OCI-LY1 (cell line): ENCODE results near the gene SMIM24.

Source experiments
- H2AFZ ChIP-seq: fragments of 200-600 bp; sonication (generic), shearing (Covaris generic); 2 replicates; pipeline ENCODE4 v1.6.0; 2014; ENCODE audit warnings: antibody characterized with exemption, mild to moderate bottlenecking, low read length
- H3F3A ChIP-seq: fragments of 200-600 bp; sonication (generic), shearing (Covaris generic); 2 replicates; pipeline ENCODE4 v1.6.0; 2014; ENCODE audit warnings: mild to moderate bottlenecking, antibody characterized with exemption, low read length, moderate library complexity; ENCODE audit not compliant: insufficient read depth
- H3K27ac ChIP-seq: fragments of 200-600 bp; sonication (generic); 2 replicates; pipeline ENCODE4 v1.5.1; 2014; ENCODE audit warnings: low read length, mixed run types, mild to moderate bottlenecking, low read depth; ENCODE audit not compliant: poor library complexity, severe bottlenecking
- H3K27me3 ChIP-seq: fragments of 200-600 bp; sonication (generic); 2 replicates; pipeline ENCODE4 v1.6.0; 2014; ENCODE audit warnings: antibody characterized with exemption, mild to moderate bottlenecking, low read length, moderate library complexity; ENCODE audit not compliant: insufficient read depth
- H3K36me3 ChIP-seq: fragments of 200-600 bp; sonication (generic); 2 replicates; pipeline ENCODE4 v1.6.1; 2014; ENCODE audit warnings: mild to moderate bottlenecking, antibody characterized with exemption, low read length, moderate library complexity, mixed read lengths; ENCODE audit not compliant: insufficient read depth
- H3K4me1 ChIP-seq: fragments of 200-600 bp; sonication (generic); 2 replicates; pipeline ENCODE4 v1.5.1; 2014; ENCODE audit warnings: mild to moderate bottlenecking, low read length, moderate library complexity; ENCODE audit not compliant: insufficient read depth, severe bottlenecking
- H3K4me2 ChIP-seq: fragments of 200-600 bp; sonication (generic), shearing (Covaris generic); 2 replicates; pipeline ENCODE4 v1.6.1; 2014; ENCODE audit warnings: low read length
- H3K4me3 ChIP-seq: fragments of 200-600 bp; sonication (generic); 2 replicates; pipeline ENCODE4 v1.5.1; 2014; ENCODE audit warnings: low read length, low read depth, mild to moderate bottlenecking, mixed read lengths; ENCODE audit not compliant: poor library complexity, severe bottlenecking
- H3K79me2 ChIP-seq: fragments of 200-600 bp; shearing (Covaris generic); 2 replicates; pipeline ENCODE4 v1.6.1; 2016; ENCODE audit warnings: mixed run types, low read length, mixed read lengths; ENCODE audit not compliant: insufficient read depth
- H3K9ac ChIP-seq: fragments of 200-600 bp; sonication (generic), shearing (Covaris generic); 2 replicates; pipeline ENCODE4 v1.6.1; 2014; ENCODE audit warnings: mild to moderate bottlenecking, low read length, mixed read lengths
- H3K9me2 ChIP-seq: fragments of 200-600 bp; sonication (generic), shearing (Covaris generic); 2 replicates; pipeline ENCODE4 v1.6.1; 2014; ENCODE audit warnings: low read depth, mild to moderate bottlenecking, low read length, mixed read lengths
- H3K9me3 ChIP-seq: fragments of 200-600 bp; shearing (Covaris generic); 2 replicates; pipeline ENCODE4 v1.6.1; 2014; ENCODE audit warnings: low read length, mixed read lengths
- H4K20me1 ChIP-seq: fragments of 200-600 bp; sonication (generic), shearing (Covaris generic); 2 replicates; pipeline ENCODE4 v1.6.0; 2016; ENCODE audit warnings: mild to moderate bottlenecking, low read length; ENCODE audit not compliant: insufficient read depth
- CTCF ChIP-seq: fragments of 200-600 bp; sonication (generic), shearing (Covaris generic); IDR thresholded peaks from 2 replicates; pipeline ENCODE4 v1.5.1; 2017; ENCODE audit warnings: mild to moderate bottlenecking, antibody characterized with exemption, low read length, moderate library complexity, mixed read lengths
- EZH2 ChIP-seq: fragments of 200-600 bp; sonication (generic), shearing (Covaris generic); IDR thresholded peaks from 2 replicates; pipeline ENCODE4 v1.8.0; 2017; ENCODE audit warnings: borderline replicate concordance, mixed run types, mild to moderate bottlenecking, antibody characterized with exemption, low read length, moderate library complexity, mixed read lengths

The SMIM24 gene

GRCh38 chr19:3452171-3452941 is 28.0 kb downstream of the SMIM24 start:
- no peaks in the 10 kb centered on the region for H3K27me3 ChIP-seq
- H3K9ac ChIP-seq: no peak overlapping the region
- no peak overlapping the region for H3K4me3 ChIP-seq
- no peak for TF ChIP-seq CTCF
- TF ChIP-seq EZH2: no peak
- no peaks in the 10 kb centered on the region for H3K9me3 ChIP-seq
- no peaks in the 10 kb centered on the region for H4K20me1 ChIP-seq
- no peak overlapping the region for H3K4me2 ChIP-seq
- no peak overlapping the region for H3K27ac ChIP-seq
- H3K79me2 ChIP-seq: no peaks in the 10 kb centered on the region
- no peaks in the 10 kb centered on the region; the same call in 1 of the 2 replicates for H3K36me3 ChIP-seq
- no peaks in the 10 kb centered on the region for H3K9me2 ChIP-seq
- H2AFZ ChIP-seq: no peak overlapping the region
- H3K4me1 ChIP-seq: no peaks in the 10 kb centered on the region
- no peaks in the 10 kb centered on the region for H3F3A ChIP-seq

- Histone ChIP-seq H3K4me3 (no peak overlapping the region), H3K36me3 (no peaks in the 10 kb centered on the region; the same call in 1 of the 2 replicates), H3K9me2 (no peaks in the 10 kb centered on the region), H3K4me1 (no peaks in the 10 kb centered on the region), H2AFZ (no peak overlapping the region), H3K9ac (no peak overlapping the region), H3F3A (no peaks in the 10 kb centered on the region), H4K20me1 (no peaks in the 10 kb centered on the region), H3K27ac (no peak overlapping the region), H3K79me2 (no peaks in the 10 kb centered on the region), H3K4me2 (no peak overlapping the region), H3K9me3 (no peaks in the 10 kb centered on the region), H3K27me3 (no peaks in the 10 kb centered on the region)
- TF ChIP-seq CTCF (no peak), EZH2 (no peak)
Measured at GRCh38 chr19:3451451-3451866, 28.9 kb downstream of the SMIM24 start.

GRCh38 chr19:3450796-3451411 is 29.4 kb downstream of the SMIM24 start:
- no peak overlapping the region for H3K27ac ChIP-seq
- no peaks in the 10 kb centered on the region for H3K9me3 ChIP-seq
- H2AFZ ChIP-seq: no peak overlapping the region
- no peaks in the 10 kb centered on the region for H3F3A ChIP-seq
- H3K79me2 ChIP-seq: no peaks in the 10 kb centered on the region
- no peaks in the 10 kb centered on the region for H3K27me3 ChIP-seq
- H3K4me2 ChIP-seq: no peak overlapping the region
- H3K36me3 ChIP-seq: no peaks in the 10 kb centered on the region; the same call in 1 of the 2 replicates
- no peaks in the 10 kb centered on the region for H3K4me1 ChIP-seq
- H3K4me3 ChIP-seq: no peak overlapping the region
- no peak overlapping the region for H3K9ac ChIP-seq
- TF ChIP-seq EZH2 (no peak), CTCF (no peak)
- H3K9me2 ChIP-seq: no peaks in the 10 kb centered on the region
- no peaks in the 10 kb centered on the region for H4K20me1 ChIP-seq
